ENCODE results near the gene TRPV6. TPM values are rescaled to one million over a fixed set of nuclear protein-coding genes. Genes with fewer than 3 reads are reported as not detected.

The TRPV6 gene
- total RNA-seq, 1 donor from 2014 or later, result 6.2 TPM

DNA sequence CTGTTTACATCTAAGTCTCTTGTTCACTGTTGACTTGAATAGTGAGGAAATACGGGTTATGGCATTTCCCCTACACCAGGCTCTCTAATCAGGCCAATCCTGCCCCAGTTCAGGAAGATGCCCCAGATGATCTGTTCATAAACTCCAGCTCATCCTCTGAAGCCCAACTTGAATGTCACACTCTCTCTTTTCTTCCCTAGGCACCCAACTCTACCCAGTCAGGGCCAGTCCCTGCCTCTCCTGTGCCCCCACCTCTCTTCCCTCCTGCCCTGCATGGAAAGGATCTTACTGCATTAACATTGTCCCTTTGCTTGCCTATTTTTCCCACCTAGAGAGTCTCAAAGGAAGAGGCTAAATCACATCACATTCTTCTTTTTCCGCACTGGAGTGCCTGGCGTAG lies 10.6 kb upstream of the TRPV6 start:
- no peak for DNase-seq (ENCODE audit: low spot score, unreplicated experiment)
- H3K9me3 Mint-ChIP-seq (ENCODE audit: low read depth), result no peaks in the 10 kb centered on the region
- peak overlapping the region; percentile 15 for H3K27ac Mint-ChIP-seq
- H3K36me3 Mint-ChIP-seq (ENCODE audit: insufficient read depth), result no peaks in the 10 kb centered on the region
- TF ChIP-seq, protein P1, sequence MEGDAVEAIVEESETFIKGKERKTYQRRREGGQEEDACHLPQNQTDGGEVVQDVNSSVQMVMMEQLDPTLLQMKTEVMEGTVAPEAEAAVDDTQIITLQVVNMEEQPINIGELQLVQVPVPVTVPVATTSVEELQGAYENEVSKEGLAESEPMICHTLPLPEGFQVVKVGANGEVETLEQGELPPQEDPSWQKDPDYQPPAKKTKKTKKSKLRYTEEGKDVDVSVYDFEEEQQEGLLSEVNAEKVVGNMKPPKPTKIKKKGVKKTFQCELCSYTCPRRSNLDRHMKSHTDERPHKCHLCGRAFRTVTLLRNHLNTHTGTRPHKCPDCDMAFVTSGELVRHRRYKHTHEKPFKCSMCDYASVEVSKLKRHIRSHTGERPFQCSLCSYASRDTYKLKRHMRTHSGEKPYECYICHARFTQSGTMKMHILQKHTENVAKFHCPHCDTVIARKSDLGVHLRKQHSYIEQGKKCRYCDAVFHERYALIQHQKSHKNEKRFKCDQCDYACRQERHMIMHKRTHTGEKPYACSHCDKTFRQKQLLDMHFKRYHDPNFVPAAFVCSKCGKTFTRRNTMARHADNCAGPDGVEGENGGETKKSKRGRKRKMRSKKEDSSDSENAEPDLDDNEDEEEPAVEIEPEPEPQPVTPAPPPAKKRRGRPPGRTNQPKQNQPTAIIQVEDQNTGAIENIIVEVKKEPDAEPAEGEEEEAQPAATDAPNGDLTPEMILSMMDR (IDR thresholded peaks at IDR 0.05; ENCODE audit: unreplicated experiment), result no peak
- H3K27me3 Mint-ChIP-seq, result peaks cover 42% of the 10 kb centered on the region
- no peak overlapping the region for H3K4me3 Mint-ChIP-seq (ENCODE audit: low read depth)
- peaks cover 17% of the 10 kb centered on the region for H3K4me1 Mint-ChIP-seq (ENCODE audit: low read depth)

DNA sequence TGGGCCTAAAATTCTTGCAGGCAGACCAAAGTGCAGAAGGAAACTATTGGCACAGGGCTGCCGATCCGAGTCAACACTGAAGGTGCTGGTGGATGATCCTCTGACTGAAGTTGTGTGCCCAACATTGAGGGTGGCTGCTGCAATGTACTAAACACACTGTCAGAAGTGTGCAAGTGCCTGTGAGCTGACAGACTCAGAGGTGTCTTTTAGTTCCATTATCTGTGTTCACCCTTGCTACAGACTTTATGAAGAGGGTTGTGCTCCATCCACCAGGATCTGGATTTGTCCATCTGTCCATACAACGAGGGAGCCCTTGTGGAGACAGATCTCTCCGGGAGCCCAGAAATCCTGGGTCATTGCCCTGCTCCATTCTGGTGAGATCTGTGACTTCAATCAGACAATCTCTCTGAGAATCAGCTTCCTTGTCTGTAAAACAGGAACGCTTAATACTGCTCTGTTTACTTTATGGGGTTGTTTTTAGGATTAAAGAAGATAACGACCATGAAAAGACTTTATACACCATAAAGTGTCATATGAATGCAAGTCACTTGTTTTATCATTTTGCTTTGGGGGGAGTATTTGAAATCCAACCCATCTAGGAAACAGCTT lies 9.5 kb upstream of the TRPV6 start:
- Mint-ChIP-seq H3K27ac (no peak overlapping the region), H3K4me3 (ENCODE audit: low read depth) (no peak overlapping the region), H3K4me1 (ENCODE audit: low read depth) (peaks cover 14% of the 10 kb centered on the region), H3K27me3 (peaks cover 42% of the 10 kb centered on the region), H3K9me3 (ENCODE audit: low read depth) (no peaks in the 10 kb centered on the region), H3K36me3 (ENCODE audit: insufficient read depth) (no peaks in the 10 kb centered on the region)
- TF ChIP-seq, protein P1 (IDR thresholded peaks at IDR 0.05; ENCODE audit: unreplicated experiment), result no peak
- DNase-seq (ENCODE audit: low spot score, unreplicated experiment), result no peak

DNA sequence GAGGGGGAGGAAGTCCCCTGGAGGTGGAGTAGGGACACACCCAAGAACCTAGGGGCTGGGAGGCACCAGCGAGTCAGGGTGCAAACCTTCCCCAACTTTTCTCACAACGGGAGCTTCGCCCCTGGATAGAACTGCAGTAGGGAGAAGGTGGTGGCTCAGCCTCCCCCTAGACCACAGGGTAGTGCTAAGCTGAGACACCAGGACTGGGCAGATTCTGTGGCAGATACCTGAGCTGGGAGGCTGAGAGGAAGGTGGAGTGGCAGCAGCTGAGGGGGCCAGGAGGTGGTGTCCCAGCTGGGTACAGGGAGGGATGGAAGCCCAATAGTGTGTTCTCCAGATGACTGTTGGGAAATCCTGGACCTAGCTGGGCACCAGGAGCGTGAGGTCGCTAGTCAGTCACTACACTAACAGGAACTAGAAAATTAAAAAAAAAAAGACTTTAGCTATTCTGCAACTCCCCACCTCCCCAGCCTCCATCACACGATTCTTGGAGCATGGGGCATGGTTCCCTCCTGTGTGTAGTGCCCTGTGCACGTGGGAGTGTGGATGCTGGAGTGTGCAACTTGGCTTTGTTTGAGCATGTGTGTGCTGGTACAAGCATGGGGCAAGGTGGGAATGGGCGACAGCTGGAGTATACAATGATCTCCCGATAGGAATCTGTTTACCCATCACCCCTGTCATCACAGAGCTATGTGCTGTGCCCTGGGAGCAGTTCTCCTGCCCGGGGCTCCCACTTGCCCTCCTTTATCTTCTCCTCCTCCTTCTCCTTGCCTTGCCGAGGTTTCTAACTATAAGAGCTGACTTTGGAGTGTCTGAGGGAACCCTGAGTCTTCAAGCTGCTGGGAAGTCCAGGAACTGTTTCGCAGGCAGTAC lies 8.8 kb upstream of the TRPV6 start:
- Mint-ChIP-seq H3K4me3 (ENCODE audit: low read depth) (no peak overlapping the region), H3K27ac (no peak overlapping the region), H3K27me3 (peaks cover 42% of the 10 kb centered on the region), H3K4me1 (ENCODE audit: low read depth) (peaks cover 11% of the 10 kb centered on the region), H3K36me3 (ENCODE audit: insufficient read depth) (no peaks in the 10 kb centered on the region), H3K9me3 (ENCODE audit: low read depth) (no peaks in the 10 kb centered on the region)
- TF ChIP-seq, protein P1 (IDR thresholded peaks at IDR 0.05; ENCODE audit: unreplicated experiment), result no peak
- no peak for DNase-seq (ENCODE audit: low spot score, unreplicated experiment)

DNA sequence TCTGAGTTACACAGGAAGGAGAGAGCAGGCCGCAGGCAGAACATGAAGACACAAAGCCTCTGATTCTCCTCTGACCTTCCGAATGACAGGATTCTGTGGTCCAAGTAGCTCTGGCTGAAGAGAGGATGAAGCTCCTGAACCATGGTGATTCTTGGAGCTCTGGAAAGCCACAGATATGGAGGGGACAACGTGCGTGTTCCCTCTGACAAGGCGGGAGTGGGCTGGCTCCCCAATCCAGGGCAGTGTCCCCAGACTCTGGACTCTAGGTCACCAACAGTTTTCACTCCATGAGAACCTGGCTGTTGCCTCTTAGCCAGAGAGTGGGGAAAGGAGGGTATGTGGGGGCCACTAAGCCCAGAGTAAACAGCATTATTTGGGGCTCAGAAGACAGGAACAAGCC lies 7.4 kb upstream of the TRPV6 start:
- peaks cover 8% of the 10 kb centered on the region for H3K4me1 Mint-ChIP-seq (ENCODE audit: low read depth)
- DNase-seq (ENCODE audit: low spot score, unreplicated experiment), result no peak
- TF ChIP-seq, protein P1 (IDR thresholded peaks at IDR 0.05; ENCODE audit: unreplicated experiment), result no peak
- no peak overlapping the region for H3K4me3 Mint-ChIP-seq (ENCODE audit: low read depth)
- peaks cover 42% of the 10 kb centered on the region for H3K27me3 Mint-ChIP-seq
- no peaks in the 10 kb centered on the region for H3K9me3 Mint-ChIP-seq (ENCODE audit: low read depth)
- no peak overlapping the region for H3K27ac Mint-ChIP-seq
- H3K36me3 Mint-ChIP-seq (ENCODE audit: insufficient read depth), result no peaks in the 10 kb centered on the region

DNA sequence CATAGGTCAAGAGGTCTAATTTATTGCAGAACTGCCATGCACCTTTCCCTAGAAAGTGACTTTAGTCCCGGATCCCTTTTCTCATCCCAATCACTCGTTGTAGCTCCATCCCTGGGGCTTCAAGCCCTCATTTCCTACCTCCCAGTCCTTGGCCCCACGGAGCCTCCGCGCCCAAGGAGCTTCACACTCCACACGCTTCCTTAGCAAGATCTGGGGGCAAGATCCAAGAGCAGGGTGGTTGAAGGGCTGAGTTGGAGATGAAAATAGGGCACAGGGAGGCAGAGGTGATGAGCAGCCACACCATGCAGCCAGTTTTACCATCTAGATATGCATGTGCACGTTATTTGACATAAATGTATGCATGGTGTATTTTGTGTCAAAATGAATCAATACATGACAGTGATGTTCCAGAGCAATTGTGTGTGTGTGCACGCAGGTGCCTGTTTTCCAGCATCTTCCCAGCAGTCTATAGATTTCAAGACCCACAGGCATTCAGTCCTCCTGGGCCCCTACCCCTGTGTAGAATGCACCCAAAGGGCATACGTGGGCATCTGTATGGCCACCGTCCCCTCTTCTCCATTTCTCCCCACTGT lies 6.0 kb upstream of the TRPV6 start:
- DNase-seq (ENCODE audit: low spot score, unreplicated experiment), result no peak
- H3K4me3 Mint-ChIP-seq (ENCODE audit: low read depth), result no peak overlapping the region
- no peak overlapping the region for H3K27ac Mint-ChIP-seq
- peaks cover 12% of the 10 kb centered on the region for H3K4me1 Mint-ChIP-seq (ENCODE audit: low read depth)
- H3K27me3 Mint-ChIP-seq, result peaks cover 33% of the 10 kb centered on the region
- TF ChIP-seq, protein P1 (IDR thresholded peaks at IDR 0.05; ENCODE audit: unreplicated experiment), result no peak
- no peaks in the 10 kb centered on the region for H3K36me3 Mint-ChIP-seq (ENCODE audit: insufficient read depth)
- H3K9me3 Mint-ChIP-seq (ENCODE audit: low read depth), result no peaks in the 10 kb centered on the region

Data from progenitor cell of endocrine pancreas (in vitro differentiated cells).